HG02798 (cell line): ENCODE data around the gene TRIM56.
"Not testable (repeated sequence)": the region's sequence is repeated elsewhere in the genome, so short reads cannot be mapped to it uniquely, and the experiment has no call there.

Experiments used
- ATAC-seq: cut with Tn5 transposase; IDR thresholded peaks from one replicate; pipeline ENCODE4 v1.9.1; 2021; ENCODE audit warnings: mild to moderate bottlenecking; ENCODE audit not compliant: unreplicated experiment, poor library complexity

TRIM56 gene

GRCh38 chr7:101129603-101130117, 44.4 kb downstream of the TRIM56 start:
- no peak for ATAC-seq

DNA sequence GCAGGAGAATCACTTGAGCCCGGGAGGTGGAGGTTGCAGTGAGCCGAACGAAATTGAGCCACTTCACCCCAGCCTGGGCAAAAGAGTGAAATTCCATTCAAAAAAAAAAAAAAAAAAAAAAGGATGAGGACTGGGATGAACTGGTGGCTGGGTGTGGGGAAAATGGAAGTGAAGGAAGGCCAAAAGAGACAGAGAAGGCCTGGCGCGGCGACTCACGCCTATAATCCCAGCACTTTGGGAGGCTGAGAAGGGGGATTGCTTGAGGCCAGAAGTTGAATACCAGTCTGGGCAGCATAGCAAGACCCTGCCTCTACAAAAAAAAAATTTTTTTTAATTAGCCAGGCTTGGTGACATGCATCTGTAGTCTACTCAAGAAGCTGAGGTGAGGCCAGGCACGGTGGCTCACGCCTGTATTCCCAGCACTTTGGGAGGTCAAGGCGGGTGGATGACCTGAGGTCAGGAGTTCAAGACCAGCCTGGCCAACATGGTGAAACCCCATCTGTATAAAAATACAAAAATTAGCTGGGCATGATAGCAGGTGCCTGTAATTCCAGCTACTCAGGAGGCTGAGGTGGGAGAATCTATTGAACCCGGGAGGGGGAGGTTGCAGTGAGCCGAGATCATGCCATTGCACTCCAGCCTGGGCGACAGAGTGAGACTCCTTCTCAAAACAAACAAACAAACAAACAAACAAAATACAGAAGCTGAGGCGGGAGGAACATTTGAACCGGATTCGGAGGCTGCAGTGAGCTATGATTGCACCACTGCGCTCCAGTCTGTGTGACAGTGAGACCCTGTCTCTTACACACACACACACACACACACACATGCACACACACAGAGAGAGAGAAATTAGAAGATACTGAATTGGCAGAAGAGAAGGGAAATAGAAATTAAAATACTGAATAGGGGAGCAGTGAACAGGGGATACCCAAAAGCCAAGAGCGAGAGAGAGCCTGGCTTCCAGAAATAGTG, 47.6 kb downstream of the TRIM56 start:
- not testable (repeated sequence) for ATAC-seq

GRCh38 chr7:101133621-101134398, 48.5 kb downstream of the TRIM56 start:
- no peak for ATAC-seq

GRCh38 chr7:101134399-101134980, 49.2 kb downstream of the TRIM56 start:
- ATAC-seq: no peak

- no peak for ATAC-seq
Measured at GRCh38 chr7:101137651-101138212, 52.5 kb downstream of the TRIM56 start.

- ATAC-seq: peak; percentile 72
Measured at GRCh38 chr7:101138213-101138870, 53.1 kb downstream of the TRIM56 start.

DNA sequence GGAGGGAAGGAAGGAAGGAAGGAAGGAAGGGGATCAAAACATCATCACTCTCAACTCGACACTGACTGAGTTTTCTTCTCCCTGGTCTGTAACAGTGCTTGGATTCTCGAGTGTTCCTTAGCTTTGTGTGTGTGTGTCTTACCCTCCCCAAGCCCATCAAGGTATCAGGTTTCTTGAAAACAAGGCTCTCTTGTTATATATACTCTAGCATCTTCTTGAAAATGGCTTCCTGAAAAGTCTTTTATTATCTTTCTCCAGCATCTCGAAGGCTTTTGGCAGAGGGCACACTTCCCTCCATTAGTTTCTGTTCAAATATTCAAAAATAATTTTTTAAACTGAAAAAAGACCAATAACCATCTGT, 55.0 kb downstream of the TRIM56 start:
- ATAC-seq: no peak

DNA sequence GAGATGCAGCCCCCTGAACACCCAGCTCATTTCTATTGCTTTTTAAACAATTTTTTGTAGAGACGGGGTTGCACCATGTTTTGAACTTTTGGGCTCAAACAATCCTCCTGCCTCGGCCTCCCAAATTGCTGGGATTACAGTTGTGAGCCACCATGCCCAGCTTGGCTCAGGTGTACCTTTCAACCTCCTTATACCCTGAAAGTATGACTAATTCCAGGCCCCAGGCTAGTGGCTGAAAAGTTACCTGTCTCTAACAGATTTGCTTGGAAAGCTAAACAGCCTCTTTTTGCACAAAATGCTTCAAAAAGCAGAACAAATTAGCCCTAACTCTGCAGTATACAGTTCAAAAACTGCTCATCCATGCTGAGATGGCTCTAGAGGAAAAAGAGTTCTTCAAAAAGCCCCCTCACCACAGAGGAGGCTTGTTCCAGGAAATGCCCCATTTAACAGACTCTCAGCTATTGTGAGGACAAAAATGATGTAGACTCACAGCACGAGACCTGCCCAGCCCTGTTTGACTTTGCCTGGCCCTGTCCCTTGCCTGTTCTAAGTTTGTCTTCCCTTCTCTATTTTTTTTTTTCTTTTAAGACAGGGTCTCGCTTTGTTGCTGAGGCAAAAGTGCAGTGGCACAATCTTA, 55.6 kb downstream of the TRIM56 start:
- no peak for ATAC-seq
